SKM-1 (cell line): ENCODE measurements around the gene FOXN4.

Experiments
- DNase-seq: peaks from one replicate; lab custom pipeline; 2025; ENCODE audit not compliant: unreplicated experiment; lab: John Stamatoyannopoulos, UW

Gene FOXN4

GRCh38 chr12:109258607-109259544 lies 50.2 kb downstream of the FOXN4 start:
- no peak for DNase-seq

GRCh38 chr12:109258201-109258600 lies 50.9 kb downstream of the FOXN4 start:
- no peak for DNase-seq

- no peak for DNase-seq
Measured at GRCh38 chr12:109256011-109256410, 53.1 kb downstream of the FOXN4 start.

GRCh38 chr12:109255377-109255776 lies 53.7 kb downstream of the FOXN4 start:
- DNase-seq = no peak

- no peak for DNase-seq
Measured at GRCh38 chr12:109253913-109254544, 55.1 kb downstream of the FOXN4 start.

GRCh38 chr12:109252799-109253198 lies 56.3 kb downstream of the FOXN4 start:
- DNase-seq = no peak

GRCh38 chr12:109250523-109250922 lies 58.6 kb downstream of the FOXN4 start:
- DNase-seq = no peak

- no peak for DNase-seq
Measured at GRCh38 chr12:109247831-109248654, 61.0 kb downstream of the FOXN4 start.

GRCh38 chr12:109246221-109246620 lies 62.9 kb downstream of the FOXN4 start:
- no peak for DNase-seq

- DNase-seq = no peak
Measured at GRCh38 chr12:109244073-109244472, 65.0 kb downstream of the FOXN4 start.

GRCh38 chr12:109241936-109242335 lies 67.1 kb downstream of the FOXN4 start:
- DNase-seq = no peak

- DNase-seq = no peak
Measured at GRCh38 chr12:109240365-109240764, 68.7 kb downstream of the FOXN4 start.

GRCh38 chr12:109239691-109240090 lies 69.4 kb downstream of the FOXN4 start:
- no peak for DNase-seq

- DNase-seq = no peak
Measured at GRCh38 chr12:109239179-109239578, 69.9 kb downstream of the FOXN4 start.

GRCh38 chr12:109236257-109236656 lies 72.8 kb downstream of the FOXN4 start:
- no peak for DNase-seq

GRCh38 chr12:109234012-109234411 lies 75.1 kb downstream of the FOXN4 start:
- DNase-seq = no peak

- no peak for DNase-seq
Measured at GRCh38 chr12:109232731-109233130, 76.4 kb downstream of the FOXN4 start.

GRCh38 chr12:109230193-109230592 lies 78.9 kb downstream of the FOXN4 start:
- no peak for DNase-seq

- no peak for DNase-seq
Measured at GRCh38 chr12:109228664-109229063, 80.4 kb downstream of the FOXN4 start.
